HG03342 (cell line): ENCODE measurements around the gene ATAD3C.
A peak's percentile ranks its signal among the peaks of the same experiment; 100 is the strongest.

Source experiments
- ATAC-seq: cut with Tn5 transposase; IDR thresholded peaks from one replicate; pipeline ENCODE4 v1.9.1; 2021; ENCODE audit warnings: mild to moderate bottlenecking, moderate library complexity; ENCODE audit not compliant: unreplicated experiment

The ATAD3C gene

GRCh38 chr1:1430114-1430982, 19.1 kb upstream of the ATAD3C start:
- no peak for ATAC-seq

GRCh38 chr1:1430992-1431844, 18.3 kb upstream of the ATAD3C start:
- ATAC-seq = no peak

DNA sequence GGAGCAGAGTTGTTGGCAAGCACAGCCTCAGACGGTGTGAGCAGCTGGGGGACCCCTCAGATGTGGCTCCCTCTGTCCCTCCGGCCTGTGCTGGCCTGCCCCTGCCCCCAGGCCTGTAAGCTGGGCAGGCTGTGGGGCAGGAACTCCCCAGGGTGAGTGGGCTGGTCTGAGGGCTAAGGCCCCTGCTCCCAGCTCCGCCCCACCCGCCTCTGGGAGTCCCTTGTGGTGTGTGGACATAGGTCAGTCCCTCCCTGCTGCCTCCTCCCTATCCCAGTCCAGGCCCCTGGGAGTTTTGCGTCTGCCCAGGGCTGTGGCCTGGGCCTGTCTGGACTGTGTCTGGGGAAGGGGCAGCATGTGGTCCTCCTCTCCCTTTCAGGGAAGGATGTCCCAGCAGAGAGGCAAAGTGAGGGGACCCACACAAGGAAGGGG, 17.6 kb upstream of the ATAD3C start:
- ATAC-seq = no peak

- ATAC-seq = no peak
Measured at GRCh38 chr1:1432274-1432950, 17.1 kb upstream of the ATAD3C start.

DNA sequence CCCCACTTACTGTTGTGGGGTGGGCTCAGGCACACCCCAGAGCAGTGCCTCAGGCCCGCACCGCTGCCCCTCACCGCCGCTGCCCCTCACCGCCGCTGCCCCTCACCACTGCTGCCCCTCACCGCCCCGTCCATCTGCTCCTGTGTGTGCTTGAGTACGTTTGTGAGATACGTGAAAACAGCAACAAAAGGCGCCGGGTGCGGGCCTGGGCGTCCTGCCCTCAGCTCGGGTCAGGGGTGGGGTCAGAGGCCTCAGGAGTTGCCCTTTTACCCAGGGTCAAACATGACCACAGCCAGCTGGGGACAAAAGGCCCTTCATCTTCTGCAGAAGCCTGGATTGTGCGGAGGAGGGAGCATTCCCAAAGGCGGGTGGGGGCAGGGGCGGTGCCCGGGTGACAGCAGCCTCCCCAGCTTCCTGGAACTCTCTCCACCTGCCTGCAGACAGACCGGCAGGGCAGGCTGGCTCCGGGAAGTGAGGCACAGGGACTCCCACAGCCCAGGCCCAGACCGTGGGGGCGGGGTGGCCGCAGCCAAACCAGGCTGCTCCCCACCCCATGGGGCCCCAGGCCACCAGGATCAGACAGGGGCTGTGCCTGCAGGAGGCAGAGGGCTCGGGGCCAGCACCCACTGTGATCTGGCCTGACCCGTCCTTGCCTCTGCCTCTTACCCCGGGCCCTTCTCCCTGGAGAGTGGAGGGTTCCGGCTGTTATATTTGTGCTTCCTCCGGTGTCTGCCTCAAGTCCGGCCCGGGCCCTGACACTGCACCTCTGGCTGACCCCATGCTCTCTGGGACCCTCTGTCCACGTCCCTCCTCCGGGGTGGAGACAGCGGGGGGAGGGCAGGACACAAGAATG, 16.3 kb upstream of the ATAD3C start:
- no peak for ATAC-seq

DNA sequence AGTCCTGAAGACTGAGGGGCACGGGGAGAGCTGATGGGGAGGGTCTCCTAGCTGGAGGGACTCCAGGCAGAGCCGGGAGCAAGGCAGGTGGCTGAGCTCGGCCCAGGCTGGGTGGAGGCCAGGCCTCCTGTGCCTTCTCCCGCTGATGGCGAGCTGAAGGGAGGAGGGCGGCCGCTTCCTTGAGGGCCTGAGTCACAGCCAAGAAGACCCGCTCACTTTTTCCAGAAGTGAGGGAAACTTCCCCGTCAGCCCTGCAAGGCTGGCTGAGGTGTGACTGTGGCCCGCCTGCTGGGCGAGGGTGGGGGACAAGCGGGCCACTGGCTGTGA, 15.7 kb upstream of the ATAD3C start:
- no peak for ATAC-seq

DNA sequence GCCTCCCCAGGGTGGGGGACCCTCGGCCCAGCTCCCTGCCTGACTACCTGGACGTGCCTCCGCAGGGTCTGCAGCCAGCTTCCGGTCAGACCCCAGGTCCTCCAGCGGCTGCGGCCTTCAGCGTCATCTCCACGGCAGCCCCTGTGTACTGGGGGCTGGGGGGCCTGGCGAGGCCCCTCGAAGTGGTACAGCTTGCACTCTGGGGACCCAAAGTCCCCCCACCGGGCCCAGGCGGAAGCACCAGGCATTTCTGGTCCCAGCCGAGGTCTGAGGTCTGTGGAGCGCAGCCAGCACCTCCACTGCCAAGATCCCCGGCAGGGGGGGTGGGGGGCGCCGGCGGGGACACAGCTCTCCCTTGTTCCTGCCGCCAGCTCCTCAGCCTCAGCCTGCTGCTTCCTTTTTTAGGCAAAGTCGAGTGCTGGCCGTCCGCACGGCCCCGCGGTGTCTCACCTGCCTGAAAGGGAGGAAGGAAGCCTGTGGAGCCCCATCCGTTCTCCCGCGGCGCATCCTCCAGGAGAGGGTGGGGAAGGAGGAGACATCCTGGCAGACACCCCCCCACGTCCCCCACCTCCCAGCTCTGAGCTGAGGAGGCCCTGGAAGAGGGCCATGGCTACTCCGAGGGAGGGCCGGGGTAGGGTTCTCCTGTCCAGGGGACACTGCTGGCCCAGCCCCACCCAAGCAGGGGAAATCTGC, 15.2 kb upstream of the ATAD3C start:
- no peak for ATAC-seq

DNA sequence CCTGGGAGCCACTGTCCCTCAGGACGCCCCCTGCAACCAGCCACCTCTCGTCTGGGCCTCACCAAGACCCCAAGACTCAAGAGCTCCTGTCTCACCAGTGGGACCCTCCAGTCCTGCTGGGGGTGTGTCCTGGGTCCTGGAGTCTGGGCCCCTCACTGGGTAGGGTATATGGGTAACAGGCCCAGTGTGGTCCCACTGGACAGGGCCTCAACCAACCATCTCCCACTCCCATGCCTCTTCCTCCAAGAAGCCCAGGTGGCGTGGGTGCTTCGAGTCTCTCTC, 14.7 kb upstream of the ATAD3C start:
- no peak for ATAC-seq

DNA sequence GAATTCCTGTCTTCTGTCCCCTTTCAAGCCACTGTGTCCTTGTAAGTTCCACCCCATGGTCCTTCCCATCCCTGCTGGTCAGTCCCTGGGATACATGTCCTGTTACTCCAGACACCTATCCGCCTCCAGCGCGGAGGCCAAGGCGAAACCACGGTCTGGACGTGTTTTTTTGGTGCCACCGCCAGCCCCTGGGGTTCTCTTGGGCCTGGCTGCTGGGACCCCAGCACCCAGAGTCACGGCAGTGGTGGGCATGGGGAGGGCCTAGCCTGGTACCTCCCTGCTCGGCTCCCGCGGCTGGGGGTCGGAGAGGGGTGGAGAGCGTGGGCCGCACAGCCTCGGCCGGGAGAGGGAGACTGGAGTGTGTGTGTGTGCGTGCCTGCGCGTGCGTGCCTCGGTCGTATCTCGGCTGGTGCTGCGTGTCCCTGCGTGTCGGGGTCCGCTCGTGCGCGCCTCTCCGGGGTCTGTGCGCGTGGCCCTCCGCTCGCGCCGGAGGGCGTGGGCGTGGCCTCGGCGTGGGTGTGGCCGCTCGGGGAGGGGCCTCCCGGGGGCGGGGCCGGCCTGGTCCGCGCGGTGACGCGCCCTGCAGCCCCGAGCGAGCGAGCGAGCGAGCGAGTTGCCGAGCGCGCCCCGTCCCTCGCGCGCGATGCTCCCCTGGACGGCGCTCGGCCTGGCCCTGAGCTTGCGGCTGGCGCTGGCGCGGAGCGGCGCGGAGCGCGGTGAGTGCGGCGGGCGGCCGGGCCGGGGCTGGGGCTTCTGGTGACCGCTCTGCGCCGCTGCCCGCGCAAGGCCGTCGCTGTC, 14.2 kb upstream of the ATAD3C start, which contains the start of gene VWA1:
Gene VWA1, plus strand, starts transcription at position 585 of the 798 bp plus-strand sequence. Its CDS starts 59 bp downstream, at position 644.
- ATAC-seq = peak; percentile 45

DNA sequence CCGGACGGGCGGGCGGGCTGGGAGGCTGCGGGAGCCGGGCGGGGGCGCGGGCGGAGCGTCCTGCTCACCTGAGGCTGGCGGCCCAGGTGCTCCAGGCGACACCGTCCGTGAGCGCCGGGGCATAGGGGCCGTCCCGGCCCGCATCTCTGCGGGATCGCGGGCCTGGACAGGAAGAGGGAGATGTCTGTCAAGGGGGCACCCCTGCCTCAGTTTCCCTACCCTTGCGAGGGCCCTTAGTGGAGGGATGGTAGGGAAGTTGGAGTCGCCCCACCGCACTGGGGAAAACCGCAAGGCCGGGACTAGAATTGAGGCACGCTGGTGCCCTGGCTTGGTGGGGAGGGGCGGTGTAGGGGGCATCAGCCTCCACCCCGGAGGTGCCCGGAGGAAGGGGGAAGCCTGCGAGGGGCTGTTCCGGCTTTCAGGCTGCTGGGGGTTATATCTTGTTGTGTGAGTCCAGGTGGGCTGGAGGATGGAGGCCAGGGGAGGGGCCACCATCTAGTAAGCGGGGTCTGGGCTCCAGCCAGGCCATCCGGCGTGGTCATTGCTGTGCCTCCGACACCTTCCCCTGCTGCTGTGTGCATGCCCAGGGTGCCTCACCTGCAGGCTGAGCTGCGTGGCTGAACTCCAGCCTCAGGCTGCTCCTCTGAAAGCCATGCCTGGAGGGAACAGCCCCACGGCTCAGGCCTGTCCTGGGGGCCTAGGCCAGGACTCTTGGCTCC, 13.4 kb upstream of the ATAD3C start:
- no peak for ATAC-seq

GRCh38 chr1:1436630-1437032, 12.9 kb upstream of the ATAD3C start:
- ATAC-seq = no peak

DNA sequence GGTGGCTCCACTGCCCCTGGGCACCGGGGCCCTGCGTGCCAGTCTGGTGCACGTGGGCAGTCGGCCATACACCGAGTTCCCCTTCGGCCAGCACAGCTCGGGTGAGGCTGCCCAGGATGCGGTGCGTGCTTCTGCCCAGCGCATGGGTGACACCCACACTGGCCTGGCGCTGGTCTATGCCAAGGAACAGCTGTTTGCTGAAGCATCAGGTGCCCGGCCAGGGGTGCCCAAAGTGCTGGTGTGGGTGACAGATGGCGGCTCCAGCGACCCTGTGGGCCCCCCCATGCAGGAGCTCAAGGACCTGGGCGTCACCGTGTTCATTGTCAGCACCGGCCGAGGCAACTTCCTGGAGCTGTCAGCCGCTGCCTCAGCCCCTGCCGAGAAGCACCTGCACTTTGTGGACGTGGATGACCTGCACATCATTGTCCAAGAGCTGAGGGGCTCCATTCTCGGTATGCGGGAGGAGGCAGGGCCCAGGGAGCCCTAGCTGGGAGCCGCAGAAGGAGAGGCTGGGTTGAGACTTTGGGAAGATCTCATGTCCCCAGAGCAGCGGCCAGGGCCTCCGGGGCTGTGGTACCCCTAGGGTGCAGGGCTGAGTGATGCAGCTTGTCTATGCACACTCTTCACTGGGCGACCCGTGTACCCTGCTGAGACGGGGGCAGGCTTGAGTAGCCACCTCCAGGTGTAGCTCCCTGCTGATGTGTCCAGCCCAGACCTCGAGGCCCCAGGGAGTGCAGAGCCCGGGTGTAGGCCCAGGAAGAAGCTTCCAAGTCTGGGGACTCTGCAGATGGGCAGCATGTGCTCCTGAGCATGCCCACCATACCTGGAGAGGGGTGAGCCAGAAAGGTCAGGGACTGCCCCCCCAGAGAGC, 12.2 kb upstream of the ATAD3C start:
- no peak for ATAC-seq

DNA sequence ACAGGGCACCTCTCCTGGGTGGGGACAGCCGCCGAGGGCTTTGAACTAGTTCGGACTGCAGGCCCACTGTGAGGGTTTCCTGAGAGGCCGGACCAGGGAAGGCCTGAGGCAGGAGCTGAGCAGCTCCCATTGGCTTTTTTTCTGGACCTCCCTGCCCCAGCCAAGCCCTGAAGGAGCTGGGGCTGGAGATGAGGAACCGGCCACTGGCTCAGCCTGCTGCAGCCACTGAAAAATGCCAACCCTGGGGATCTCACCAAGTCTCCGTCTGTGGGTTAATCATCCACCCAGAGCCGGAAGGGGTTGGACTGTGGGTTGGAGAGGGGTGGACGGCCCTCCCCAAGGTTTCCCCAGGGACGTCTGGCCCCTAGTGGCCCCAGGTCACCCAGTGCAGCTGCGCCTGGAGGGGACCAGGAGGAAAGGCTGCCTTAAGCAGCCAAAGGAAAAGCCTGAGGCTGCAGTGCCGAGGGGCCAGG, 11.5 kb upstream of the ATAD3C start:
- ATAC-seq = peak; percentile 41

DNA sequence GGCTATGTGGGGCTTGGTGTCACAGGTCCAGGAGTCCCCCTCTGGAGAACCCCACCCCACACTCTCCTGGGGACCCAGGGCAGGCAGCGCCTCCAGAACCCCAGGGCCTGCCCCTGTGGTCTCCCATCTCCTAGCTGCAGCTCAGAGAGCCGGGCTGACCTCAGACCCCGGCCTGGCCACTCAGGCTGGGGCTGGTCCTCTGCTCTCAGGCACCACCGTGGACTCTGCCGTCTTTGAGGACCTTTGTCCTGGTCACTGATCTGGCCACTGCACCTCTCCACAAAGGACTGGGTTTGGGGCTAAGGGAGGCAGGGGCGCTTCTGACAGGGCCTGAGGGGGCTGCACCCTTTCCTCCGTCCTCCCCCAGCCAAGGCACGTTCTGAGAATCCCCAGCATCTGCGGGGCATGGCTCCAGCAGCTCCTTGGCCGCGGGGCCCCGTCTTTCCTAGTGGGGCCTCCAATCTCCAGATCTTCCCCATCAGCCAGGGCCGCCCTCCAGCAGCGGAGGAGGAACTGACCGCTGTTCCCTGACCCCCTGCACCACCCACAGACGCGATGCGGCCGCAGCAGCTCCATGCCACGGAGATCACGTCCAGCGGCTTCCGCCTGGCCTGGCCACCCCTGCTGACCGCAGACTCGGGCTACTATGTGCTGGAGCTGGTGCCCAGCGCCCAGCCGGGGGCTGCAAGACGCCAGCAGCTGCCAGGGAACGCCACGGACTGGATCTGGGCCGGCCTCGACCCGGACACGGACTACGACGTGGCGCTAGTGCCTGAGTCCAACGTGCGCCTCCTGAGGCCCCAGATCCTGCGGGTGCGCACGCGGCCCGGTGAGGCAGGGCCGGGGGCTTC, 10.7 kb upstream of the ATAD3C start:
- no peak for ATAC-seq

- no peak for ATAC-seq
Measured at GRCh38 chr1:1439546-1440261, 9.8 kb upstream of the ATAD3C start.
